ENCODE data around the gene STAT4. TPM values are rescaled to one million over a fixed set of nuclear protein-coding genes. Genes with fewer than 3 reads are reported as not detected.

Gene STAT4
- total and polyA plus RNA-seq, 4 donors = 0.85 to 7.9 (median 3.2) TPM

GRCh38 chr2:191087311-191087710 is 63.5 kb downstream of the STAT4 start:
- H3K4me1 ChIP-seq (ENCODE audit: control insufficient read depth in 4 of 4, insufficient read depth in 4 of 4, low read length in 3 of 4) = no peaks in the 10 kb centered on the region
- no peak for DNase-seq (ENCODE audit: low spot score)
- no peak overlapping the region for H3K4me3 ChIP-seq (ENCODE audit: low read depth in 1 of 3, low read length in 3 of 3)
- H3K27ac ChIP-seq (ENCODE audit: low read depth in 1 of 2, low read length in 2 of 2) = no peak overlapping the region
- no peak for TF ChIP-seq YY1 (IDR thresholded peaks at IDR 0.05)
- TF ChIP-seq FOXA2 (IDR thresholded peaks at IDR 0.05) = no peak
- TF ChIP-seq GABPA (IDR thresholded peaks at IDR 0.05 in 1 of 2, conservative IDR thresholded peaks at IDR 0.05 in 1 of 2) = no peak
- TF ChIP-seq RAD21 (IDR thresholded peaks at IDR 0.05) = no peak
- TF ChIP-seq JUND (IDR thresholded peaks at IDR 0.05) = no peak
- TF ChIP-seq HNF4A (conservative IDR thresholded peaks at IDR 0.05) = no peak
- TF ChIP-seq ZBTB33 (IDR thresholded peaks at IDR 0.05) = no peak
- no peak for TF ChIP-seq FOXA1 (IDR thresholded peaks at IDR 0.05)
- TF ChIP-seq ATF3 (IDR thresholded peaks at IDR 0.05) = no peak
- no peak for TF ChIP-seq RXRA (IDR thresholded peaks at IDR 0.05)
- TF ChIP-seq TAF1 (conservative IDR thresholded peaks at IDR 0.05) = no peak
- TF ChIP-seq EGR1 (IDR thresholded peaks at IDR 0.05; ENCODE audit: low read depth in 2 of 2) = no peak
- TF ChIP-seq REST (IDR thresholded peaks at IDR 0.05) = no peak
- TF ChIP-seq MAX (IDR thresholded peaks at IDR 0.05) = no peak
- TF ChIP-seq SP1 (IDR thresholded peaks at IDR 0.05) = no peak
- TF ChIP-seq NR2F2 (IDR thresholded peaks at IDR 0.05) = no peak
- no peak for TF ChIP-seq HNF4G (IDR thresholded peaks at IDR 0.05)
- TF ChIP-seq CTCF (IDR thresholded peaks at IDR 0.05; ENCODE audit: low read depth, low read length, missing input control) = no peak
- H3K9me3 ChIP-seq (ENCODE audit: control insufficient read depth in 4 of 4, low read length in 3 of 4) = no peaks in the 10 kb centered on the region
- 98% methylated on average over 2 of the region's 2 CpGs for WGBS
- H3K9ac ChIP-seq (ENCODE audit: low read depth in 1 of 2, low read length in 2 of 2) = no peak overlapping the region
- H3K27me3 ChIP-seq (ENCODE audit: control insufficient read depth in 4 of 4, insufficient read depth in 4 of 4, low read length in 3 of 4) = no peaks in the 10 kb centered on the region
- H3K36me3 ChIP-seq (ENCODE audit: control insufficient read depth in 4 of 4, insufficient read depth in 3 of 4, low read depth in 1 of 4, low read length in 3 of 4) = no peaks in the 10 kb centered on the region

Measured in liver (tissue), 9 donors.